ENCODE measurements around the gene CALU.

GRCh38 chr7:128697302-128697905 is 41.8 kb upstream of the CALU start:
- TF ChIP-seq EZH2 (IDR thresholded peaks at IDR 0.05; ENCODE audit: low read depth, unreplicated experiment) = no peak
- TF ChIP-seq, protein P1, sequence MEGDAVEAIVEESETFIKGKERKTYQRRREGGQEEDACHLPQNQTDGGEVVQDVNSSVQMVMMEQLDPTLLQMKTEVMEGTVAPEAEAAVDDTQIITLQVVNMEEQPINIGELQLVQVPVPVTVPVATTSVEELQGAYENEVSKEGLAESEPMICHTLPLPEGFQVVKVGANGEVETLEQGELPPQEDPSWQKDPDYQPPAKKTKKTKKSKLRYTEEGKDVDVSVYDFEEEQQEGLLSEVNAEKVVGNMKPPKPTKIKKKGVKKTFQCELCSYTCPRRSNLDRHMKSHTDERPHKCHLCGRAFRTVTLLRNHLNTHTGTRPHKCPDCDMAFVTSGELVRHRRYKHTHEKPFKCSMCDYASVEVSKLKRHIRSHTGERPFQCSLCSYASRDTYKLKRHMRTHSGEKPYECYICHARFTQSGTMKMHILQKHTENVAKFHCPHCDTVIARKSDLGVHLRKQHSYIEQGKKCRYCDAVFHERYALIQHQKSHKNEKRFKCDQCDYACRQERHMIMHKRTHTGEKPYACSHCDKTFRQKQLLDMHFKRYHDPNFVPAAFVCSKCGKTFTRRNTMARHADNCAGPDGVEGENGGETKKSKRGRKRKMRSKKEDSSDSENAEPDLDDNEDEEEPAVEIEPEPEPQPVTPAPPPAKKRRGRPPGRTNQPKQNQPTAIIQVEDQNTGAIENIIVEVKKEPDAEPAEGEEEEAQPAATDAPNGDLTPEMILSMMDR (conservative IDR thresholded peaks at IDR 0.05; ENCODE audit: low read depth in 2 of 2) = peak; percentile 50 to 65
- TF ChIP-seq ZNF114 (CRISPR knock-in tag; IDR thresholded peaks at IDR 0.05) = no peak
- TF ChIP-seq, protein P2, sequence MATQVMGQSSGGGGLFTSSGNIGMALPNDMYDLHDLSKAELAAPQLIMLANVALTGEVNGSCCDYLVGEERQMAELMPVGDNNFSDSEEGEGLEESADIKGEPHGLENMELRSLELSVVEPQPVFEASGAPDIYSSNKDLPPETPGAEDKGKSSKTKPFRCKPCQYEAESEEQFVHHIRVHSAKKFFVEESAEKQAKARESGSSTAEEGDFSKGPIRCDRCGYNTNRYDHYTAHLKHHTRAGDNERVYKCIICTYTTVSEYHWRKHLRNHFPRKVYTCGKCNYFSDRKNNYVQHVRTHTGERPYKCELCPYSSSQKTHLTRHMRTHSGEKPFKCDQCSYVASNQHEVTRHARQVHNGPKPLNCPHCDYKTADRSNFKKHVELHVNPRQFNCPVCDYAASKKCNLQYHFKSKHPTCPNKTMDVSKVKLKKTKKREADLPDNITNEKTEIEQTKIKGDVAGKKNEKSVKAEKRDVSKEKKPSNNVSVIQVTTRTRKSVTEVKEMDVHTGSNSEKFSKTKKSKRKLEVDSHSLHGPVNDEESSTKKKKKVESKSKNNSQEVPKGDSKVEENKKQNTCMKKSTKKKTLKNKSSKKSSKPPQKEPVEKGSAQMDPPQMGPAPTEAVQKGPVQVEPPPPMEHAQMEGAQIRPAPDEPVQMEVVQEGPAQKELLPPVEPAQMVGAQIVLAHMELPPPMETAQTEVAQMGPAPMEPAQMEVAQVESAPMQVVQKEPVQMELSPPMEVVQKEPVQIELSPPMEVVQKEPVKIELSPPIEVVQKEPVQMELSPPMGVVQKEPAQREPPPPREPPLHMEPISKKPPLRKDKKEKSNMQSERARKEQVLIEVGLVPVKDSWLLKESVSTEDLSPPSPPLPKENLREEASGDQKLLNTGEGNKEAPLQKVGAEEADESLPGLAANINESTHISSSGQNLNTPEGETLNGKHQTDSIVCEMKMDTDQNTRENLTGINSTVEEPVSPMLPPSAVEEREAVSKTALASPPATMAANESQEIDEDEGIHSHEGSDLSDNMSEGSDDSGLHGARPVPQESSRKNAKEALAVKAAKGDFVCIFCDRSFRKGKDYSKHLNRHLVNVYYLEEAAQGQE (IDR thresholded peaks at IDR 0.05; ENCODE audit: unreplicated experiment) = no peak
- TF ChIP-seq, protein P3, sequence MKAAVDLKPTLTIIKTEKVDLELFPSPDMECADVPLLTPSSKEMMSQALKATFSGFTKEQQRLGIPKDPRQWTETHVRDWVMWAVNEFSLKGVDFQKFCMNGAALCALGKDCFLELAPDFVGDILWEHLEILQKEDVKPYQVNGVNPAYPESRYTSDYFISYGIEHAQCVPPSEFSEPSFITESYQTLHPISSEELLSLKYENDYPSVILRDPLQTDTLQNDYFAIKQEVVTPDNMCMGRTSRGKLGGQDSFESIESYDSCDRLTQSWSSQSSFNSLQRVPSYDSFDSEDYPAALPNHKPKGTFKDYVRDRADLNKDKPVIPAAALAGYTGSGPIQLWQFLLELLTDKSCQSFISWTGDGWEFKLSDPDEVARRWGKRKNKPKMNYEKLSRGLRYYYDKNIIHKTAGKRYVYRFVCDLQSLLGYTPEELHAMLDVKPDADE (IDR thresholded peaks at IDR 0.05) = no peak
- no peak for TF ChIP-seq POLR2AphosphoS5 (IDR thresholded peaks at IDR 0.05; ENCODE audit: low read depth)
- no peak for TF ChIP-seq EZH2phosphoT487 (IDR thresholded peaks at IDR 0.05; ENCODE audit: unreplicated experiment)

All from GM23338 (cell line).